GM12864 (cell line): Measurements from ENCODE around the gene ZNHIT2.
"Not testable (repeated sequence)": the region's sequence is repeated elsewhere in the genome, so short reads cannot be mapped to it uniquely, and the experiment has no call there.

Experiments used
- DNase-seq: peaks from one replicate; pipeline ENCODE4 v3.0.0-alpha.2; 2011; ENCODE audit warnings: low read depth
- H3K4me3 ChIP-seq: 2 replicates; pipeline ENCODE4 v1.5.1; 2011; ENCODE audit warnings: mild to moderate bottlenecking, low read depth, low read length, control low read depth
- TF ChIP-seq, protein P1 (sequence below): IDR thresholded peaks from 2 replicates; pipeline ENCODE4 v1.5.1; 2011; ENCODE audit warnings: low read depth, mild to moderate bottlenecking, moderate library complexity, low read length, control low read depth, inconsistent platforms; ENCODE audit errors: missing control alignments

Gene ZNHIT2

DNA sequence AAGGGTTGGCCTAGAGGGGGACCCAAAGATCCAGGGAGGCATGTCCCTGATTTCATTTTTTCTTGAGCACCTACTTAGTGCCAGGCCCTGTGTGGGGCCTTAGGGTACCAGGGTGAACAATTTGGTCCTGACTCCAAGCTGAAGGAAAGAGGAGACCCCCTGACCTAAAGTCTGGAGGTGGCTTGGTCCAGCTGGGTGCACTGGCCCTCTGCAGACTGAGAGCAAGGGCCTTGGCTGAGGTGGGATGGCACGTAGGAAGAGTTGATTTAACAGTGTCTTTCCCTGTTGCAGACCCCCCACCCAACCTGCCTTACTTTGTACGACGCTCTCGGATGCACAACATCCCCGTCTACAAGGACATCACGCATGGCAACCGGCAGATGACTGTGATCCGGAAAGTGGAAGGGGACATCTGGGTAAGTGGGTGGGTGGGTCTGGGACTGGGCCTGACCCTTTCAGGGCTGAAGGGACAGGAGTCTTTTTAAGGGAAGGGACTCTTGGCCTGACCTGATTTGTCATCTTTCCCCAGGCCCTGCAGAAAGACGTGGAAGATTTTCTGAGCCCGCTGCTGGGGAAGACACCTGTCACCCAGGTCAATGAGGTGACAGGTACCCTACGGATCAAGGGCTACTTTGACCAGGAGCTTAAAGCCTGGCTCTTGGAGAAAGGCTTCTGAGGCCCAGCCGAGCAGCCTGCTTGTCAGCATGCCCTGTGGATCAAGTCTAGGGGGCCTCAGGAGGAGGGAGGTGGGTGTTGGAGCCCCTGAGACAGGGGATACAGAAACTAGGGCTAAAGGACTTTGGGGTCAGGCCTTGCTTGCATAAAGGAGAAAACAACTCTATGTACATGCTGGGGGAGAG lies 7.9 kb upstream of the ZNHIT2 start:
- no peak for DNase-seq
- no peak overlapping the region for H3K4me3 ChIP-seq
- TF ChIP-seq, protein P1, sequence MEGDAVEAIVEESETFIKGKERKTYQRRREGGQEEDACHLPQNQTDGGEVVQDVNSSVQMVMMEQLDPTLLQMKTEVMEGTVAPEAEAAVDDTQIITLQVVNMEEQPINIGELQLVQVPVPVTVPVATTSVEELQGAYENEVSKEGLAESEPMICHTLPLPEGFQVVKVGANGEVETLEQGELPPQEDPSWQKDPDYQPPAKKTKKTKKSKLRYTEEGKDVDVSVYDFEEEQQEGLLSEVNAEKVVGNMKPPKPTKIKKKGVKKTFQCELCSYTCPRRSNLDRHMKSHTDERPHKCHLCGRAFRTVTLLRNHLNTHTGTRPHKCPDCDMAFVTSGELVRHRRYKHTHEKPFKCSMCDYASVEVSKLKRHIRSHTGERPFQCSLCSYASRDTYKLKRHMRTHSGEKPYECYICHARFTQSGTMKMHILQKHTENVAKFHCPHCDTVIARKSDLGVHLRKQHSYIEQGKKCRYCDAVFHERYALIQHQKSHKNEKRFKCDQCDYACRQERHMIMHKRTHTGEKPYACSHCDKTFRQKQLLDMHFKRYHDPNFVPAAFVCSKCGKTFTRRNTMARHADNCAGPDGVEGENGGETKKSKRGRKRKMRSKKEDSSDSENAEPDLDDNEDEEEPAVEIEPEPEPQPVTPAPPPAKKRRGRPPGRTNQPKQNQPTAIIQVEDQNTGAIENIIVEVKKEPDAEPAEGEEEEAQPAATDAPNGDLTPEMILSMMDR: no peak

DNA sequence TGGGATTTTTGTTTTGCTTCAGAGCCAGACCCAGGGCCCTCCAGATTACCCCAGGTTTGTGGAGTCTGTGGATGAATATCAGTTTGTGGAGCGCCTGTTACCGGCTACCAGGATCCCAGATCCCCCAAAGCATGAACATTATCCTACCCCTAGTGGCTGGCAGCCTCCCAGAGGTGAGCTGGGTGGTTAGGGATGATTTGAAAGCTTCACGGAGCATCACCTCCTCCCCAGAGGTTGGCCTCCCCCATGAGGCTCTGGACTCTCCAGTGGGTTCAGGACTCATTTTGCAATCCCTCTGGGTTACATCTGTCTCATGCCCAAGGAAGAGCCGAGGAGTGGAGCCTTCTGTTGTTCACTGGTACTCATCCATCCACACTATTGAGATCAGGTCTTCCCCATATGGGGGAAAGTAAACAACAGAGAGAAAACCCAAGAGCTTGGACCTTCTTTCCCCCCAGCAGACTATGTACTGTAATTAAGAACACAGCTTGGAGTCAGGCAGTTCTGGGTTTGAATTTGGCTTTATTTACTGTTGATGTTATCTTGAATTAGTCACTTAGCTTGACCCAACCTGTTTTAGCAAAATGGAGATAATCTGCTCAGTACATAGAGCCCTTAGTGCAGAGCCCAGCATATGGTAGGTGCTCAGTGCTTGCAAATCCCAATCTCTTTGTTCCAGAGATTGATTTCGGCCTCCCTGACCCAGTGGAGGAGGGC lies 7.1 kb upstream of the ZNHIT2 start:
- no peak overlapping the region for H3K4me3 ChIP-seq

DNA sequence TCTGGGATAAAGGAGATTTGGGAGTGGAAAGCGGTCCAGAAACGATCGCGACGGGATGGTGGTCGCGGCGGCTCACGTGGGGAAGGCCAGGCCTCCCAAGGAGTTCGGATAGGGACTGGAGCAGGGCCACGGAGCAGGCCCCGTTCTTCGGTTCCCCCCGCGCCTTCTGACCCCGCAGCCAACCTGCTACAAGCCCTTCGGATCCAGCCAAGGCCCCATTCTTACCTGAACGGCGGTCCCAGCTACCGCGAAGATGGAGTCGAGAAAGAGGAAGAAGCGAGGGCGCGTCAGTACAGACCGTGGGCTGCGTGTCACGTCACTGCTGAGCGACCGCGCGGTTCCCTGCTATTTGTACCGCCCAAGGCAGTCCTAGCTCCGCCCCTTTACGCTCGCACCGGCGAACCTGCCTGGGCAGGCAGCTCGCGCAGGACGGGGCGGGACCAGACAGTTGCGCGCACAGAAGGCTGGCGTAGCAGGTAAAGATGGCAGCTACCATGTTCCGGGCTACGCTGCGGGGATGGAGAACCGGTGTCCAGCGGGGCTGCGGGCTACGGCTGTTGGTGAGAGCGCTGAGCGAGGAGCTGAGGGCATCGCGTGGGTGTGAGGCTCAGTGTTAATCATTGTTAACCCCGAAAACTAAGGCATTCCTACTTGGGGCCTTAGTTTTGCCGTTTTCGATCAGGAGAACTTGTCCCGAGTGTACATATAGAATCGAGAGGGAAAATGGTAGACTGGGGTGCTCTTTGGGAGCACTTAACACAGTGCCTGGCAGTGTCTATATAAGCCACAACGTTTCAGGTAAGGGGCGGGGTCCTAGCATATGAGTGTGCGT lies 4.6 kb upstream of the ZNHIT2 start, which contains the start of the genes FAU and MRPL49:
TSS of gene FAU (minus strand) at position 270 of the 832 bp plus-strand sequence. CDS start 321 bp downstream, outside the sequence.
TSS of gene MRPL49 (plus strand) at position 457 of the 832 bp plus-strand sequence. CDS start at position 483, 26 bp downstream.
- peak within 1 kb of the TSS; percentile 85 for H3K4me3 ChIP-seq
- DNase-seq: peak; percentile 94

More for the DNA sequence above, 7.1 kb upstream of the ZNHIT2 start:
- TF ChIP-seq, protein P1: no peak
- DNase-seq: no peak

DNA sequence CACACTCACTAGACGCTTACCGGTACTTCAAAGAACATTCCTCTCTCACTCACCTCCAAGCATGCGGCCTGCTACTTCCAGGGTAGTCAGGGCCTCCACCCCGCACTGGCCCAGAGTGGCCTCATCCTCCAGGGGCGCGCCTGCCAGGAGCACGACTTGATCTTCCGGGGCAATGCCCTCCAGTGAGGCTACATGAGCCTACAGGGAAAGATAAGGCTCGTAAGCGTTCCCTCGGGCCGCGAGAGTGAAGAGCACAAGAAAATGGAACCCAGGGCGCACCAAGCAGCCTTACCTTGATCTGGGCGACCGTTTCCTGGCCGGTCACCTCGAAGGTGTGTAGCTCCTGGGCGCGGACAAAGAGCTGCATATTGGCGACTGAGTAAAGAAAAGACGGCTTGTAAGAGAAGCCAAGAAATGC lies 4.0 kb upstream of the ZNHIT2 start:
- no peak for DNase-seq
- peak overlapping the region; percentile 85 for H3K4me3 ChIP-seq
- TF ChIP-seq, protein P1: no peak

More for the DNA sequence above, 4.6 kb upstream of the ZNHIT2 start, which contains the start of the genes FAU and MRPL49:
- TF ChIP-seq, protein P1: no peak

DNA sequence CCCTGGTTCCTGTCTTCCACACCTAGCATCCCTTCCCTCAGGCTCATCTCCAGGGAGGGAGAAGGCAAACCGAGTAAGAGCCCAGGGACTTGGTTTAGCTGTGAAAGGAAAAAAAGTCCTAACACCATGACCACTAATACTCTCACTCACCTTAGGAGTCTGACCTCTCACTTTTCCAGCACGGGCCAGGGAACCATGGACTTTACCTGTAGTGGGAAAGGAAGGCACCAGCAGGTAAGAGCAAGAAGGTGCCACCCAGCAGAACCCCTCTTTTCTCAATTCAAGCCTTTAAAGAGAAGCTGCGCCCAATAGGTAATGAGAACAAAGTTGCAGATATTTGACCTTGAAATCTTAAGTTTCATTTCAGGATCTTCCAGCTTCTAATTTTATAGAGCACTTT lies 3.3 kb upstream of the ZNHIT2 start:
- no peak for DNase-seq
- TF ChIP-seq, protein P1: no peak
- H3K4me3 ChIP-seq: peak overlapping the region; percentile 85

DNA sequence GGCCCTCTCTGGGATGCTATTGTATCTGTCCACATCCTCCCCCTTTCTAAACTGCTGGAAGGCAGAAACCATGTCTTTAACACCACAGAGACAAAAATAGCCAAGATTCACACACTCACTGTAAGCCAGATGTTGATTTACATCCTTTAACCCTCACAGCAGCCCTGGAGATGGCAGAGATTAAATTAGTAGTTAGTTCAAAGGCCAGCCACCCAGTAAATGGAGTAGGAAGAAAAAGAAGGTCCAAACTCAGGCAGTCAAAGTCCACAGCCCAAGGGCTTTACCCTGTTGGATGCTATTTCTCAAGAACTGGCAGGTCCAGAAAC lies 2.1 kb upstream of the ZNHIT2 start:
- TF ChIP-seq, protein P1: no peak
- H3K4me3 ChIP-seq: no peak overlapping the region

DNA sequence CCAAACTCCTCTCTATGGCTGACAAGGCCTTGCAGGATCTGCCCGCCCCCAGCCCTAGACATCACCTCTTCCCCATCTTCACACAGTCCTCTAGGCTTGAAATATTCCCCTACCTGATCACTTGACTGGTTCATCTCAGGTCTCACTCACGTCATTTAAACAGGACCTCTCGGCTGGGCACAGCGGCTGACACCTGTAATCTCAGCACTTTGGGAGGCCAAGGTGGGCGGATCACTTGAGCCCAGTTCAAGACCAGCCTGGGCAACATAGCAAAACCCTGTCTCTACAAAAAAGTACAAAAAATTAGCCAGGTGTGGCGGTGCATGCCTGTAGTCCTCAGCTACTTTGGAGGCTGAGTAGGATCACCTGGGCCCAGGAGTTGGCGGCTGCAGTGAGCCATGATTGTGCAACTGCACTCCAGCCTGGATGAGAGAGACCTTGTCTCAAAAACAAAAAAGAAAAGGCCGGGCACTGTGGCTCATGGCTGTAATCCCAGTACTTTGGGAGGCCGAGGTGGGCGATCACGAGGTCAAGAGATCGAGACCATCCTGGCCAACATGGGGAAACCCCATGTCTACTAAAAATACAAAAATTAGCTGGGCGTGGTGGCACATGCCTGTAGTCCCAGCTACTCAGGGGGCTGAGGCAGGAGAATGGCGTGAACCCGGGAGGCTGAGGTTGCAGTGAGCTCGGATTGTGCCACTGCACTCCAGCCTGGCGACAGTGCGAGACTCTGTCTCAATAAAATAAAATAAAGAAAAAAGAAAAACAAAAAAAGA lies 1.6 kb upstream of the ZNHIT2 start:
- H3K4me3 ChIP-seq: not testable (repeated sequence)

More for the DNA sequence above, 2.1 kb upstream of the ZNHIT2 start:
- no peak for DNase-seq

More for the DNA sequence above, 1.6 kb upstream of the ZNHIT2 start:
- DNase-seq: not testable (repeated sequence)
